Hematopoietic multipotent progenitor cell treated with erythropoietin and hydrocortisone succinate and interleukin-3 and kit ligand, for 6 days (in vitro differentiated cells): Measurements from ENCODE around the gene PDE9A.
"Not testable (repeated sequence)": the region's sequence is repeated elsewhere in the genome, so short reads cannot be mapped to it uniquely, and the experiment has no call there.

Source experiments
- DNase-seq: peaks from one replicate; pipeline ENCODE4 v3.0.0-alpha.2; 2015

The PDE9A gene

GRCh38 chr21:42779431-42779861 lies 126.0 kb downstream of the PDE9A start:
- DNase-seq = no peak

GRCh38 chr21:42780617-42781016 lies 127.2 kb downstream of the PDE9A start:
- DNase-seq = no peak

GRCh38 chr21:42781150-42781970 lies 127.9 kb downstream of the PDE9A start:
- DNase-seq = no peak

DNA sequence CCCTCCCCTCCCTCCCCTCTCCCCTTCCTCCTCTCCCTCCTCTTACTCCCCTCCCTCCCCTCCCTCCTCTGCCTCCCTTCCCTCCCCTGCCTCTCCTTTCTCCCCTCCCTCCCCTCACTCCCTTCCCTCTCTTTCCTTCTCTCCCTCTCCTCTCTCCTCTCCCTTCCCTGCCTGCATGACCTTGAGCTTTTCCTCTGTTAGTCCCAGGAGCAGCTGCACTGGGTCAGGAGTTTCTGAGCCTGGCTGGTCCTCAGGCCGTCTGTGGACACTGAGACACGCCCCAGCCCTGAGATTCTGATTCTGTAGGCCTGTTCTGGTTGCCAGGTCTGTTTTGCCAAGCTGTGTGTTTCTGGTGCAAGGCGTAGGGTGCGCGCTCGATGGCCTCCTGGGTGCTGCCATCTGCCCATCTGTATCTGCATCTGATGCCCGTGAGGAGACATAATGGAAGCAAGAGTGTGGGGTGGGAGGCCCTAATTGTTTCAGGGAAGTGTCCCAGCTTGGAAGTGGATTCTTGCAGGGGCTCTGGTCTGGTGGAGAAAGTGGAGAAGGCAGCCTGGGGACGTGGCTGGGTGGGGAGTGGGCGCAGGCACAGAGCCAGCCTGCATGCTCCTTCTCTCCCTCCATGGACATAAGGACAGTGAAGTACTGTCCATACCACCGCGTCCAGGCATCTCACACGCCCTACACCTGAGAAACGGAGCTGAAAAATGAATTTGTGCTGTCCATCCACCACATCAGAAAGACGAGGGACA lies 128.7 kb downstream of the PDE9A start:
- no peak for DNase-seq

DNA sequence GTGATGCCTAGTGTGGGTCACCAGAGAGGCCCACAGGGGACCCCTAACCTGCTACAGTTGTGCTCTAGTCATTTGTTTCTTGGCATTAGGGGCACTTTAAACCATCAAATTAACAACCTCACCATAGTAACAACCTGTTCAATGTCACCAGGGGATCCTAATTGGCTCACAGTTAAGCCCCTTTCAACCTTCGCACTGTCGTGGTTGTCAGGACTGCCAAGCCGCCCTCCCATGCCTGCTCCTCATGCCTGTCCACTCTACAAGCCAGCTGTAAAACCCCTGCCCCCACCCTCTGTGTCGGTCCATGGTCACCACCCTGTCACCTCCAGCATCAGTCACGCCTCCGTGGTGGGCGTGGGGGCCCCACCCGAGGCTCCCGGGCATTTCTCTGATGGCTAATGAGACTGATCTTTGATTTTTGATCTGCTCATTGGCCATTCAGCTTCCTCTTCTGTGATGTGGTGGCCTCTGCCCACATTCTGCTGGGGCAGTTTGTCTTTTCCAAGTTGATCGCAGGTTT lies 129.4 kb downstream of the PDE9A start:
- no peak for DNase-seq

DNA sequence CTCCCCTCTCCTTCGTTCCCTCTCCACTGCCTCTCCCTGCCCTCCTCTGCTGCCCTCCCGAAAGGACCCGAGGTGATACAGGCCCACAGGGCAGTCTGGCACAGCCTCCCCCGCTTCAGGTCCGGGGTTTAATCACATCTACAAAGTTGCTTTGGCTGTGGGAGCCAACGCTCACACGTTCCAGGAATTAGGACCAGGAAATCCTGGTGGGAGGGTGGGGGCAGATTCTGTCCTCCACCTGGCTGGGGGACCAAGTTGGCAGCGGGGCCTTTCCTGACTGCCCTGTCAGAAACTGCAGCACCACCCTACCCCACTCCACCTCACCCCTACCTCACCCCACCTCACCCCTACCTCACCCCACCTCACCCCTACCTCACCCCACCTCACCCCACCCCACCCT lies 130.9 kb downstream of the PDE9A start:
- DNase-seq = no peak

DNA sequence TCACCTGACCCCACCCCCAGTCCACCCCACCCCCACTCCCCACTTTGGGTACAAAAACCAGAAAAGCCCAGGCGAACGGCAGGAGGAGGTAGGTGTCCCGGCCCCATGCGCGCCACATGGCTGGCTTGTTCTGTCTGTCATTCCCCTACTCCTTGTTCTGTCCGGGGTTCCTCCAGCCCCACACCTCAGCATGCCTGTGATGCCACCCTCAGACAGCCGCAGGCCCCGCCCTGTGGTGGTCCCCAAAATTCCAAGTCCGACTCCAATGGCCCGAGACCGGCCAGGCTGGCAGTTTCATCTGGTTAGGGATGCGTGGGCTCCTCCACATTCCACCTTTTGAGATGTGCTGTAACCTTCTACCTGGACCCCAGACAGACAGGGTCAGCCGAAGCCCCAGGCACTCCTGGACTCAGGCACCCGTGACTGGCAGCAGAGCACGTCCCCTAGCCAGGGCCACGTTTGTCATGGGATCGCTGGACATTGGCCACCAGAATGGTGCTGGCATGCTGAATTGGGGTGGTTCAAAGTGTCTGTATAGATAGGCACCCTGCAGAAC lies 131.6 kb downstream of the PDE9A start:
- no peak for DNase-seq

DNA sequence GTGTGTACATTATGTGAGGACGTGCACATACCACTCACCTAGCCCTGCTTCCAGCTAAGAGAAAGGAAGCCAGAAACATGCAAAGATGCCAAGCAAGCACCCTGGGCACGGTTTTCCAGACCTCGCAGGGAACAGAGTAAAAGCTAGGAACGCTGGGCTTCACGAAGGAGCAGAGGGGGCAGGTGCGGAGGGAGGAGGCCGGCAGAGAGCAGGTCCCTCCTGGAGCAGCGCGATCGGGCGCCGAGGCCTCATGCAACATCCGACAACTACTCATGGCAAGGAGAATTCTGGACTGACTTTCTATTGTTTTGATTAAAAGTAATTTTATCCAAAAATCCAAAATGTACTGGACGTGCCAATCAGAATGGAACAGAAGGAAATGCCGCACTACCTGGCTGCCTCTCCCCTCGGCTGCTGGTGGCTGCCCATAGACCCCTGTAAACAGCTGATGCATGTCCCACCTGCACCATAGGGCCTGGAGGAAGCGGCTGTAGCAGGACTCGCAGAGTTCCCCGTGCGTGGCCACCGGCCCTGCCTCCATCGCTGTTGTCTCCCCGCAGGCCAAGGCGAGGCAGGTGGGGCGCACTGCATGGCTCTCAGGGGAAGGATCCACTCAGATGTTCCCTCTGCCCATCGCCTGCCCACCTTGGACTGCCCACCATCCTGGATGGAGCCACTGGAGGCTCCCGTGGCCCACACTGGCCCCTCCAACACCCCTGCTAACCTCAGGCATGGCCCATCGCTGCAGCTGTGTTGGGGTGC lies 132.4 kb downstream of the PDE9A start:
- no peak for DNase-seq

DNA sequence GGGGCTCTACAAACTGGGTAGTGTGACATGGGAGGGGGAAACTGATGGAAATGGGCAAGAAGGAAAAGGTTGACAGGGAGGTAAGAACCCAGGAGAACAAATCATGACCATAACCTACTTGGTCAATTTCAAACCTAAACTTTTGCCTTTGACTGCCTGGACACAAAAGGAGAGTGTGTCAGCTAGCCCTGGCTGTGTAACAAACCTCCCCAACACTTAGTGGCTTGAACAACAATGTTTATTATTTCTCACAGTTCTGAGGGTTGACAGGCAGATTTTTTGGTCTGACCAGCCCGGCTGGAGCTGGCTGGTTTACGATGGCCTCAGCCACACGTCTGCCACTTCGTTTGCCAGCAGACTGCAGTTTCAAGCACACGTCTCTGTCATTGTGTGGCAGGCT lies 133.5 kb downstream of the PDE9A start:
- no peak for DNase-seq

DNA sequence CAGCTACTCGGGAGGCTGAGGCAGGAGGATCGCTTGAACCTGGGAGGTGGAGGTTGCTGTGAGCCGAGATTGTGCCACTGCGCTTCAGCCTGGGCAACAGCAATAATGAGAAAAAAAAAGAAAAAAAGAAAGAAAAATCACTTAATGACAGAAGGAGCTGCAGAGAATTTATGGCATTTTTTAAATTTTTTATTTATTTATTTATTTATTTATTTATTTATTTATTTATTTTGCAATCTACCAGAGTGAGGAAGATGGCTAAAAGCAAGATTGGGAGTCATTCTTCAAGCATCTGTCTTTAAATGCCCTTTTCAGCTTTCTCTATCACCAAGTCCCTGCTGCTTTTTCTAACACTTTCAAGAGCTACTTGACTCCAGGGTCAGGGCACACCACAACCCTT lies 134.2 kb downstream of the PDE9A start:
- no peak for DNase-seq

DNA sequence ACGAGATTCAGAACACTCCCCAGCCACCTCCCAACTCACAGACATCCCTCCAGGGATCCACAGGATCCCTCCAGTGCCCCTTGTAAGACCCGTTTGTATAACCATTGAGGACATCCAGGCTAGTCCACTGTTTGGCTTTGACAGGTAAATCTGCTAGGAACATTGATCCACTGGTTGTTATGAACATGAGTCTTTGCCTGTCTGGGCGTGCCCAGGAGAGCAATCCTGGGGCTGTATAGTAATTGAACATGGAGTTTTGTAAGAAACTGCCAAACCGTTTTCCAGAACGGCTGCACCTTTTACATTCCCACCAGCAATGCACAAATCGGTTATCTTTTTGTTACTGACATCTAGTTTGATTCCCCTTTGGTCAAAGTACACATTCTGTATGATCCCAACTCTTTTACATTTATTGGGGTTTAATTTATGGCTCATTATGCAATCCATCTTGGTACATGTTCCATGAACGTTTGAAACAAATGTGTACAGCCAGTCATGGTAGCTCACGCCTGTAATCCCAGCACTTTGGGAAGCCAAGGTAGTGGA lies 137.2 kb downstream of the PDE9A start:
- DNase-seq = no peak

DNA sequence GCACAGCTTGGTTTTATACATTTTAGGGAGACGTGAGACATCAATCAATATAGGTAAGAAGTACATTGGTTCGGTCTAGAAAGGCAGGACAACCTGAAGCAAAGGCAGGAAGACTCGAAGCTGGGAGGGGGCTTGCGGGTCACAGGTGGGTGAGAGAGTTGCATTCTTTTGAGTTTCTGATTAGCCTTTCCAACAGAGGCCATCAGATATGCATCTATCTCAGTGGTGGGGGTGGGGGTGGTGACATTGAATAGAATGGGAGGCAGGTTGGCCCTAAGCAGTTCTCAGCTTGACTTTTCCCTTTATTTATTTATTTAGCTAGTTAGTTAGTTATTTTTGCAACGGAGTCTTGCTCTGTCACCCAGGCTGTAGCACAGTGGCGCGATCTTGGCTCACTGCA lies 140.4 kb downstream of the PDE9A start:
- no peak for DNase-seq

DNA sequence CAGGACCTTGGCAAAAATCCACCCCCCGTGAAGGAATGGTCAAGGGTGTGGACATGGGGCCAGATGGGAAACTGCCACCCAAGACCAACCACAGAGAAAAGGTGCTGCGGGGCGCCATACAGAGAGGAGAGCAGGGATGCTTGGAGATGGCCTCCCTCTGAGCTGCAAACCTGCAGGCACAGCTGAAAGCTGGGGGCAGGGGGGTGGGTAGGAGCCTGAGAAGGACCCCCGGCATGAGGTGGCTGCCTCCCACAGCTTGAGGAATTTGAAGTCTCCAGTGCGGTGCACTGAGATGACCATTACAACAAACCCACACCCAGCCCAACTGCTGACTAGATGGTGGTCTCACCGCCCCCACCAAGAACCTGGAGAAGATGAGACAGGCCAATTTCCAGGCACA lies 141.1 kb downstream of the PDE9A start:
- DNase-seq = no peak

- DNase-seq = no peak
These were observed 143.1 kb downstream of the PDE9A start for GRCh38 chr21:42796327-42797062.

- no peak for DNase-seq
These were observed 144.1 kb downstream of the PDE9A start for GRCh38 chr21:42797522-42797921.

DNA sequence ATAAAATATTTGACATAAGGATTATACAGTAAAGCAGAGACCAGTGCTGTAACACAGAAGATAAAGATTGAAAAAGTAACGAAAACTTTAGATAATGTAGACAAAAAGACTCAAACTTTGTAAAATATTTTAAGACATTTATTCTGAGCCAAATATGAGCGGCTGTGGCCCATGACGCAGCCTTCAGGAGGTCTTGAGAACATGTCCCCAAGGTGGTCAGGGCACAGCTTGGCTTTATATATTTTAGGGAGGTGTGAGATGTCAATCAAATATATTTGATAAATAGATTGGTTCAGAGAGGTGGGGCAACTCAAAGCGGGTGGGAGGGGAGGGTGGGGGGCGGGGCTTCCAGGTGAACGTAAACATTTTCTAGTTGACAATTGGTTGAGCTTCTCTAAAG lies 144.7 kb downstream of the PDE9A start:
- DNase-seq = no peak

GRCh38 chr21:42799516-42799915 lies 146.1 kb downstream of the PDE9A start:
- DNase-seq = no peak

DNA sequence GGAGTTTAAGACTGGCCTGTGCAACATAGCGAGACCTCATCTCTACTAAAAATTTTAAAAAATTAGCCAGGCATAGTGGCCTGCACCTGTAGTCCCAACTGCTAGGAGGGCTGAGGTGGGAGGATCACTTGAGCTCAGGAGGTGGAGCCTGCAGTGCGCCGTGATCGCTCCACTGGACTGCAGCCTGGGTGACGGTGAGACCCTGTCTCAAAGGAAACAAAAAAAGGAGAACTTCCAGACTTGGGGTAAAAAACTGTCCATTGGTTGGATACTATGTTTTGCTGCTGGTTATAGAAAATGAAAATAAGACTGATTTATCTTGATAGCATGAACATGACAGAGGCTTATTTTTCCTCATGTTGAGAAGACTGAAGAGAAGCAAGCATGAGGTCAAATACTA lies 146.5 kb downstream of the PDE9A start:
- DNase-seq = no peak

- not testable (repeated sequence) for DNase-seq
These were observed 148.2 kb downstream of the PDE9A start for GRCh38 chr21:42801616-42802015.

GRCh38 chr21:42806509-42807140 lies 153.2 kb downstream of the PDE9A start:
- no peak for DNase-seq

DNA sequence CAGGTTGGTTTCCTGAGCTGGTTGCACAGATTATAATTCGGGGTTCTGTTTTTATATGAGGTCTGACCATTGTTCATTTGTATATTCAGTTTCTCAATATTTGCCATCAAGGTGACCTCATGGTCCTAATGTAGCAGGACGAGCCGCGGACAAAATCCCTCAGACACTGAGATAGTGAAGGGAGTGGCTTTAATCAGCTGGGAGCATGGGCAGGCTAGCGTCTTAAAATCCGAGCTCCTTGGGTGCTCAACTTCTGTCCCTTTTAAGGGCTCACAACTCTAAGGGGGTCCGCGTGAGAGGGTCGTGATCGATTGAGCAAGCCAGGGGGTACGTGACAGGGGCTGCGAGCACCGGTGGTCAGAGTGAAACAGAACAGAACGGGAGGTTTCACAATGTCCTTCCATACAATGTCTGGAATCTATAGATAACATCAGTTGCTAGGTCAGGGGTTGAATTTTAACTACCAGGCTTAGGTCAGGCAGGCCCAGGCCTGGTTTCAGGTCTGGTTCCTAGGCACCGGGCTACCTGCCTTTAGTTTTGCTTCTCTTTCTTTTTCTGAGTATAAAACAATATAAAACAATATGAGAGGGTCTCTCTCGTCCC lies 154.0 kb downstream of the PDE9A start:
- DNase-seq = not testable (repeated sequence)
